A549 treated with ZK216348 at 1 μM for 4 hours (cell line): Measurements from ENCODE around the gene TSPAN8. TPM values are rescaled to one million over a fixed set of nuclear protein-coding genes. Genes with fewer than 3 reads are reported as not detected.

ENCODE experiments used
- total RNA-seq: library from RNA; stranded (reverse); fragments of 200-300 nt; extraction: Qiagen RNA extraction; gene quantifications from 5 replicates; pipeline ENCODE4 v1.2.3, GENCODE V29; 2022; ENCODE audit warnings: low read depth

TSPAN8 gene
- total RNA-seq: 0.21 to 0.69 TPM (median 0.45 TPM) in 4 of 5 replicates, not detected in the other

GRCh38 chr12:71157601-71158233 lies at the start of gene TSPAN8:
TSS of gene TSPAN8 (minus strand) at chr12:71157999. CDS start at chr12:71157678, 321 bp downstream.

Other genes starting within 250 kb of the TSPAN8 start
- gene PTPRR, start 237.3 kb downstream of the TSPAN8 start, total RNA-seq: 0.18 to 0.57 TPM (median 0.34 TPM) in 4 of 5 replicates, not detected in the other